GM18526 (cell line): Measurements from ENCODE around the gene FNDC3A.

Source experiments
- POLR2A ChIP-seq: IDR thresholded peaks from 3 replicates; pipeline ENCODE4 v1.6.1; 2011; ENCODE audit not compliant: insufficient read length; ENCODE audit errors: extremely low read depth

The FNDC3A gene

GRCh38 chr13:49052813-49053212 is 77.1 kb downstream of the FNDC3A start:
- TF ChIP-seq POLR2A = no peak

DNA sequence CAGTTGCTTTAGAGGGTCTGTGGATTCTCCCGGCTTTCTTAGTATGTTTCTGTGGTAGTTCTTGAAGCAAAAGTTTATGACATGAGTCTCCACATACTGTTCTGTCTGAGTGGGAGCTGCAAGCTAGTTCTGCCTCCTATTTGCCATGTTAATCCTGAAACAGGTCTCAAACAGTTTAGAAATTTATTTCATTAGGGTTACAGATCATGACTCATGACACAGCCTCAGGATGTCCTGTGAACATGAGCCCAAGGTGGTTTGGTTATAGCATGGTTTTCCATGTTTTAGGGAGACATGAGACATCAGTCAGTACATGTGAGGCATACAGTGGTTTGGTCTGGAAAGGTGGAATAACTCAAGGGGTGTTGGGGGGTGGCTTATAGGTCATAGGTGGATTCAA is 77.5 kb downstream of the FNDC3A start:
- TF ChIP-seq POLR2A = no peak

DNA sequence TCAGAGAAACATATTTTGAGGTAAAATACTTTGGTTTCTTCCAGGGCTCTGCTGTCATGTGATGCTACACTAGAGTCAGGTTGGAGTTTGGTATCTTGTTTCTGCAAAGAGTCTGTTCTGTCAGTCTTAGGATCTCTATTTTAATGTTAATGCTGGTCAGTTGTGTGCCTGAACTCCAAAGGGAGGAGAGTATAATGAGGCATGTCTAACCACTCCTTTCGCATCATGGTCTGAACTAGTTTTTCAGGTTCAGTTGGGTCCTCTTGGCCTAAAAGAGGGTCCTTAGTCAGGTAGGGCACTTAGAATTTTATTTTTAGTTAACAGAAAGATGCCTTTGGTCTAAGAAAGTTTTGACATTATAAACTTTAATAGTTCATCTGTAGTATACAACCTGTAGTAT is 78.2 kb downstream of the FNDC3A start:
- no peak for TF ChIP-seq POLR2A

GRCh38 chr13:49055021-49055420 is 79.3 kb downstream of the FNDC3A start:
- TF ChIP-seq POLR2A = no peak

GRCh38 chr13:49057176-49057575 is 81.5 kb downstream of the FNDC3A start:
- TF ChIP-seq POLR2A = no peak

DNA sequence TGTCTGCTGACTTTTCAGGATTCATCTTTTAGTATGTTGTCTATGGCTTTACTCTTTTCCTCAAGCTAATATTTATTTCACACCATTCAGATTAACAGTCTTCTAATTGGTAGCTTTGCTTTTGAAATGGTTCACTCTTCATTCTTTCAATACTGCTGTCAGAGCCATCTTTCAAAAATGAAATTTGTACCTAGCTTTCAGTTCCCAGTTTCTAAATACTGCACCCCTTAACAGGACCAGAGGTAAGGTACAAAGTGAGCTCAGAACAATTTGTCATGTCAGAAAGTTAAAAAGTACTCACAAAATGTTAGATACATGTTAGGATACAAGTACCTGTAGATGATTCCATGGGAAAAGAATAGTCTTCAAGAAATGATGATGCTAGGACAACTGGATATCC is 83.0 kb downstream of the FNDC3A start:
- TF ChIP-seq POLR2A = no peak

- no peak for TF ChIP-seq POLR2A
Measured at GRCh38 chr13:49060678-49061387, 85.1 kb downstream of the FNDC3A start.

DNA sequence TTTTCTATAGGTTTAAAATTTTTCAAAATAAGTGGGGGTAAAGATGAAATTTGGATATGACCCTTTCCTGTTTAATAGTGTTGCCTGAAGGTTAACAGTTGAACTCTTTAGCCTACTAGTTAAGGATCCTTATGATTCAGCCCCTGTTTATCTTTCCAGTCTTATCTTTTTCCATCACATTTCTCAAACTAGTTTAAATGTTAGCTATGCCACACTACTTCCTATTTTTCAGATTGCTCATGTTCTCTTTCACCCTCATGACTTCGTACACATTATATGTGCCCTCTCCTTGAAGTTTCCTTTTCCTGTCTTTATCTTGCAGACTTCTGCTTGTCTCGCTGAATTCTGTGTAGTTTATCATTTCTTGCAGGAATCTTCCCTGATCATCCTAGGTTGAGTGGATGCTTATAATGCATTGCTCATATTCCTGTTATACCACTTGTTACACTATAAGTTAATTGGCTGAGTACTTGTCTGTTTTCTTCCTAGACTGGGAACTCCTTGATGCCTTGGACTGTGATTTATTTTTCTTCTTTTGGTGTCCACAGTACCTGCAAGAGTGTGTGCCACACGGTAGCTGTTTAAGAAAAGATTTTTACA is 86.7 kb downstream of the FNDC3A start:
- no peak for TF ChIP-seq POLR2A

DNA sequence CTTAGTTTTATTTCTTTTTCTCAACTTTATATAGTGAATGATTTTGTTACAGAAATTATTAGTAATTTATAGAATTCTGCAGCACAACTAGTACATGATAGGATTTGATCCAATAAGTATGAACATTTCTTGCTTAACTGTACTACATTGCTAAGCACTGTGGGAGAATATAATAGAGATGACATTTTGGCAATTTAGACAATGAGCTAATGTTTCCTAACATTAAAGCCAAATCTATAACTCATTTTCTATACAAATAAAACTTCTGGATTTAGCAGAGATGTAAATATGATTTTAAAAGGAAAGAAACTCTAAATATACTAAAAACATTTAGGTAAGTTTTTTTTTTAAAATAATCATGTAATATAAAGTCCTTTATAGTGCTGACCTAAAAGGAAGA is 87.3 kb downstream of the FNDC3A start:
- TF ChIP-seq POLR2A = no peak

DNA sequence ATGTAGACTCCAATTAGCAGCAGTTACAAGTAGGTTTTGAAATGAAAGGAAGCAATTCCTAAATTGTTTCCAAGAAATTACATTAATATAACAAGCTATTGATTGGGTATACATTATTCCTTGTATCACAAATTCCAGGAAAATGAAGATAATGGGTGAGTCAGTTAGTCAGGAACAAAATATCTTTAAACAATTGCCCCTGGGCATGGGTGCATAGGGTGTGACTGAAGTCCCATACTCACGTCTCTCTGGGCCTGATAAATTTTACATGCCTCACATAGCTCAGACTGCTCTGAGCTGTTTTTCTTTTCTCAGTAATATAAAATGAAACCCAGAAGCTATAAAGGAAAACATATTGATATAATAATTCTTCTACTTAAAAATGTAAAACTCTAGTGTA is 87.8 kb downstream of the FNDC3A start:
- TF ChIP-seq POLR2A = no peak

DNA sequence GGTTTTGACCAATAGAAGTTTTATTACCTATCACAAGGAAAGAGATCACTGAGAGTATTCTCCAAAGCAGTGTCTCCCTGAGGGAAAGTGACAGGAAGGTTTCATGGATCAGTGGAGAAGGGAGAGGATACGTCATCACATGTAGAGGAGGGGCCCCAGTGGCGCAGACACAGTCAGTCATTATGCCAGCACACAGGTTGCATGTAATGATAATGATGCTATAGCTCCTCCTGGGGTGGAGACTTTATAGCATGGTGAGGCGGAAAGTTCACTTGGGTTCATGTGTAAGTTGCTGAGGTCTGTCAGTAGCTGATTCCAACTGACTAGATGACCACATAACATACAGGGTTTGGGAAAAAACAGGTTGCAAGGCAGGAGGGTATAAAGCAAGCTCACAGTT is 88.8 kb downstream of the FNDC3A start:
- no peak for TF ChIP-seq POLR2A

GRCh38 chr13:49066856-49067255 is 91.1 kb downstream of the FNDC3A start:
- TF ChIP-seq POLR2A = no peak

GRCh38 chr13:49071341-49071937 is 95.7 kb downstream of the FNDC3A start:
- TF ChIP-seq POLR2A = no peak

DNA sequence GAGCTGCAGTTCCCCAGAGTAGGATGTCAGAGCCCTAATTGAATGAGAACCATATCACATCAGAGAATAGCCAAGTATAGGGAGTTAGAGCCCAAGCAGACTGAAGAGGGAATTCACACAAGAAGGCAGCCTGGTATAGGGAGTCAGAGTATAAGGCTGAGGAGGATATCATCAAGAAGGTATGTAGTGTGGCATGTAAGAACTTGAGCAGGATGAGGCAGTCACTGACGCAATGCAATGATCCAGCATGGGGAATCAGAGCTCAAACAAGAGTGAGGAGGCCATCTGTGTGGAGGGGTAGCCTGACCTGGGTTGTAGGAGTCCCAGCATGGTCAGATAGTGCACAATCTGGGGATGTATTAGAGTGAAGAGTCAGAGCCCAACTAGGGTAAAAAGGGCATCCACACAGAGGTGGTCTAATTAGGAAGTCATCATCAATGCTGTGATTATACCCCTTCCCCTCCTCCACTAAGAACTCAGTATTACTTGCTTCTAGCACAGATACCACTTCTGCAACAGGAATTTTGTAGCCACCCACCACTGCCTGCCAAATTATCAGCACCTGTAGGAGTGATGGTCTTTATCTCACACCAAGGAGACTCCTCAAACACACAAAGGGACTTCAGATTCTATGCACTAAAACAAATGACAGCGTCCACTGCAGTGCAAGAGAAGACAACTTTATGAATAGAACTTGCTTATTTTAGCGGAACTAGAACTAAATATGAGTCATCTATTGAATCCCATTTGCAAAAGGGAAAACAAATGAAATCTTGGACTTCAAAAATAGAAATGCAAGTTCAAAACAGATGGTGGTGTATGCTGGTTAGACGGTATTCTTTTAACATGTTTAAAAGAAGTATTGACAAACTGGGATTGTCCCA is 107.2 kb downstream of the FNDC3A start:
- TF ChIP-seq POLR2A = no peak

DNA sequence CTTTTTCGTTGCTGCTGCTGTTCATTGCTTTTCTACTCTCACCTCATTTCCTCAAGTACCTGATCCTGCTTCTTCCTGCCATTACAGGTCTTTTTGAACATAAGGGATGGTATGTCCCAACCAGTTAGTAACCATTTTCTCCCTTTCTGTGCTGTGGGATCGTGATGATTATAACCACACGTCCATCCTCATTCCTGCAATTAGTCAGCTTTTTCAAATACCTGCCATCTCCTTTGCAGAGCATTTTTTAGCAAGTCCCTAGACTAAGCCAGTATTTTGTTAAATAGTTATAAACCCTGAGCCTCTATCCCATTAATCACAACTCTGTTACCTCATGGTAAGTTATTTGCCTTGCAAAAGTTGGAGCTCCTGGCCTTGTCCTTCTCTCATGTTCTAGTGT is 109.2 kb downstream of the FNDC3A start:
- TF ChIP-seq POLR2A = no peak

DNA sequence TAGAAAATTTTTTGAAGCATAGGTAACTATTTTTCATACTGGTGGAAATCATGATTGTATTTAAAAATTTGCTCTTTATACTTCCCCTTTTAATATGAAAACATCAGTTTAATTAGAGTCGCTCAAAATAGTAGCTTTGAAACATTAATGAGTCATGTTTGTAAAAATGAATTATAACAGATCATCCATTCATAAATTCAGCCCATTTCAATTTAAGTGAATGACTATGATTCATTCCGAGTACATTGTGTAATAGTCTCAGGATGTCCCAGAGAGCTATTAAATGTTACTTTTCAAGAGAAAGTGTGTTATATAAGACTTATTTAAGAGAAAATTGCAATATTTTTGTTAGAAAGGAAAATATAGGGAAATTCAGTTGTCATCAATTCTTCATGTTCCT is 111.0 kb downstream of the FNDC3A start:
- TF ChIP-seq POLR2A = no peak
